Astrocyte (in vitro differentiated cells and primary cell): ENCODE data around the gene LRRC10.

Experiments
- EZH2 ChIP-seq: IDR thresholded peaks from 2 replicates; pipeline ENCODE4 v1.6.1; 2012; ENCODE audit warnings: mild to moderate bottlenecking, low read length, inconsistent platforms; ENCODE audit not compliant: insufficient read depth
- TF ChIP-seq, protein P1 (sequence below): IDR thresholded peaks from 2 replicates; pipeline ENCODE4 v1.5.1; 2011; ENCODE audit warnings: low read depth, mild to moderate bottlenecking, inconsistent platforms, low read length, moderate library complexity; ENCODE audit not compliant: insufficient read depth

DNA sequence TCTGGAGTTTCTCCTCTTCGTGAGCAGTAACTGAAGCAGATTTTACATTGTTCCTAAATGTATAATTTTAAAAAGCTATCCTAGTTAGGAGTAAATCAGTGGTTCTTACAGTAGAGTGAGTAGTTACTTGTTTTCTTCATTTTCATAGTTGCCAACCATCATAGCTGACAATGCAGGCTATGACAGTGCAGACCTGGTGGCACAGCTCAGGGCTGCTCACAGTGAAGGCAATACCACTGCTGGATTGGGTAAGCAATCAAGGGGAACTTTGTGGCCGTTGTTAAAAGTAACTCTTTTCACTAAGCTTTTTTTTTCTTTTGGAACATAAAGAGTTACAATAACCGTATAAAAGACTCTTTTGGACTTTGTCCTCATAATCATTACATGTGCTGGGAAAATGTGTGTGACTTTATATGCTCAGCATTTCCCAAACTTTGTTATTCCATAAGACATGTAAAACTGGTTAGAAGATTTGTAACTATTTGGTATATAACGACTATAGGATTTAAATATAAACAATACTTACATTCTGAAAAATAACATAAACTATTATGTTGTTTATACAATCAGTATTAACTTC is 12.4 kb downstream of the LRRC10 start:
- TF ChIP-seq, protein P1, sequence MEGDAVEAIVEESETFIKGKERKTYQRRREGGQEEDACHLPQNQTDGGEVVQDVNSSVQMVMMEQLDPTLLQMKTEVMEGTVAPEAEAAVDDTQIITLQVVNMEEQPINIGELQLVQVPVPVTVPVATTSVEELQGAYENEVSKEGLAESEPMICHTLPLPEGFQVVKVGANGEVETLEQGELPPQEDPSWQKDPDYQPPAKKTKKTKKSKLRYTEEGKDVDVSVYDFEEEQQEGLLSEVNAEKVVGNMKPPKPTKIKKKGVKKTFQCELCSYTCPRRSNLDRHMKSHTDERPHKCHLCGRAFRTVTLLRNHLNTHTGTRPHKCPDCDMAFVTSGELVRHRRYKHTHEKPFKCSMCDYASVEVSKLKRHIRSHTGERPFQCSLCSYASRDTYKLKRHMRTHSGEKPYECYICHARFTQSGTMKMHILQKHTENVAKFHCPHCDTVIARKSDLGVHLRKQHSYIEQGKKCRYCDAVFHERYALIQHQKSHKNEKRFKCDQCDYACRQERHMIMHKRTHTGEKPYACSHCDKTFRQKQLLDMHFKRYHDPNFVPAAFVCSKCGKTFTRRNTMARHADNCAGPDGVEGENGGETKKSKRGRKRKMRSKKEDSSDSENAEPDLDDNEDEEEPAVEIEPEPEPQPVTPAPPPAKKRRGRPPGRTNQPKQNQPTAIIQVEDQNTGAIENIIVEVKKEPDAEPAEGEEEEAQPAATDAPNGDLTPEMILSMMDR = no peak
- TF ChIP-seq EZH2 = no peak
